Coronary artery (tissue), 2 donors: ENCODE data around the gene PTPN21.

ENCODE experiments used
- DNase-seq: peaks from one replicate; pipeline ENCODE4 v3.0.0-alpha.2; 2017; ENCODE audit warnings: low spot score
- H3K27ac ChIP-seq, 2 donors: fragments of 200-600 bp; sonication (generic); one replicate each; pipeline ENCODE4 v1.5.1; 2016 to 2019
- H3K4me3 ChIP-seq: fragments of 200-600 bp; sonication (generic); 2 replicates; pipeline ENCODE4 v1.5.1; 2016; ENCODE audit warnings: mild to moderate bottlenecking, moderate library complexity
- CTCF ChIP-seq: fragments of 200-600 bp; sonication (generic); IDR thresholded peaks from one replicate; pipeline ENCODE4 v1.5.1; 2019; ENCODE audit warnings: antibody characterized with exemption

PTPN21 gene

DNA sequence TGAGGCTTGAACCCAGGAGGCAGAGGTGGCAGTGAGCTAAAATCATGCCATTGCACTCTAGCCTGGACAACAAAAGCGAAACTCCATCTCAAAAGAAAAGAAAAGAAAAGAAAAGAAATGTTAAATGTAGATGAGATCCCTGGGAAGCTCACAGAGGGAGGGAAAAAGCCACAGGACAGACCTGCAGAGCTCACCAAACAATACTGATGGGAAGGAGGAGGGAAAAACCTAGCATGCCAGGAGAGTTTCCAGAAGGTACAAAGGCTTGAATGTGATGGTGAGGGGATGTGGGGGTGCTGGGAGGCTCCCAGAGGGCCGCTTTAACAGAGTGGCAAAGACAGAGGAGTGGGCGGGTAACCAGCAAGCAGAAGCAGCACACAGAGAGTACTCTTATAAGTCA lies 72.3 kb downstream of the PTPN21 start:
- Histone ChIP-seq H3K27ac (no peak overlapping the region), H3K4me3 (no peak overlapping the region)
- no peak for DNase-seq
- TF ChIP-seq CTCF = no peak

DNA sequence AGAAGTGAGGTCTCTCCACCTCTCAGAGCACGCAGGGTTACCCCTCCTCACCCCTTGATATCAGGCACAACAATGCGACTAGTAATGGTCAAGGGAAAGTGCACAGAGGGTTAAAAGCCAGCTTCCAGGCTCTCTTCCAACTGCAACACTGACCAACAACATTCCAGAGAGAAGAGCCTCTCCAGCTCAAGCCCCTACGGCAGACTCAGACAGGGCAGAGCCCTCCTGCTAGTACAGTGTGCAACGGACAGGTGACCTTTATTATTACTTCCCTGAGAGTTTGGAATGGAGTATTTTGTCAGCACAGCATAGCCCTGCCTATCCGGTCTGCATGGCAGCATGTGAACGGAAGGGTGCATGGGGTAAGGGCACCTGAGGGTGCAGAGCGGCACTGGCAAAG lies 73.0 kb downstream of the PTPN21 start:
- no peak overlapping the region for H3K27ac ChIP-seq
- H3K4me3 ChIP-seq = no peak overlapping the region
- DNase-seq = no peak
- TF ChIP-seq CTCF = no peak

DNA sequence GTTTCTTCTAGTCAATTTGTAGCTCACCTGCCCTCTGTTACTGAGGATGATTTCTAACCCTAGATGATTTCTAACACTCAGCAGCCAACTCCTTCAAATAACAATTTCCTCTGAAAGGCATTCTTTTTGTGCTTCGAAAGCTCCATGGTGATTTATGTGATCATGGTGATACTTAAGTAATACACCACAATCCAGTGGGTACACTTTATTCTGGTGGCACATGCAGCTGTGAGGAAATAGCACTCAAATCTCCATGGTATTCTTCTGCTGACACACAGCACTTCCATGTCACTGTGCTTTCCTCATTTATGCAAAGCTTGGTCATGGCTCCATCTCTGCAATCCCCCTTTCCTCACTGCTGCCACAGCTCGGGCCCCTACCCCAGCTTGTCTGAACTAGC lies 73.7 kb downstream of the PTPN21 start:
- no peak overlapping the region for H3K4me3 ChIP-seq
- no peak overlapping the region for H3K27ac ChIP-seq
- no peak for TF ChIP-seq CTCF
- DNase-seq = no peak

- no peak for DNase-seq
- no peak overlapping the region for H3K4me3 ChIP-seq
- H3K27ac ChIP-seq = no peak overlapping the region
- no peak for TF ChIP-seq CTCF
These were observed 75.2 kb downstream of the PTPN21 start for GRCh38 chr14:88479574-88479987.

- no peak for DNase-seq
- Histone ChIP-seq H3K4me3 (no peak overlapping the region), H3K27ac (no peak overlapping the region)
- no peak for TF ChIP-seq CTCF
These were observed 75.9 kb downstream of the PTPN21 start for GRCh38 chr14:88478931-88479330.

- no peak overlapping the region for H3K4me3 ChIP-seq
- no peak overlapping the region for H3K27ac ChIP-seq
- TF ChIP-seq CTCF = no peak
- no peak for DNase-seq
These were observed 77.1 kb downstream of the PTPN21 start for GRCh38 chr14:88477513-88478250.

- TF ChIP-seq CTCF = no peak
- DNase-seq = no peak
- Histone ChIP-seq H3K4me3 (no peak overlapping the region), H3K27ac (no peak overlapping the region)
These were observed 78.0 kb downstream of the PTPN21 start for GRCh38 chr14:88476825-88477224.
